Astrocyte of the cerebellum (primary cell): Measurements from ENCODE around the gene CD177.

Source experiments
- DNase-seq: peaks from one replicate; pipeline ENCODE4 v3.0.0-alpha.2; 2011; ENCODE audit warnings: low read depth
- H3K4me3 ChIP-seq: 2 replicates; pipeline ENCODE4 v1.5.1; 2011; ENCODE audit warnings: mild to moderate bottlenecking, low read depth, low read length, moderate library complexity
- in situ Hi-C: cut with HindIII; loops from 2 replicates; pipeline ENCODE4 v1.10.0; 2017; ENCODE audit warnings: low sequenced_read_pairs
- TF ChIP-seq, protein P1 (sequence below): IDR thresholded peaks from 2 replicates; pipeline ENCODE4 v1.5.1; 2012; ENCODE audit warnings: low read length, low read depth, moderate library complexity, mild to moderate bottlenecking; ENCODE audit errors: missing control alignments

The CD177 gene

DNA sequence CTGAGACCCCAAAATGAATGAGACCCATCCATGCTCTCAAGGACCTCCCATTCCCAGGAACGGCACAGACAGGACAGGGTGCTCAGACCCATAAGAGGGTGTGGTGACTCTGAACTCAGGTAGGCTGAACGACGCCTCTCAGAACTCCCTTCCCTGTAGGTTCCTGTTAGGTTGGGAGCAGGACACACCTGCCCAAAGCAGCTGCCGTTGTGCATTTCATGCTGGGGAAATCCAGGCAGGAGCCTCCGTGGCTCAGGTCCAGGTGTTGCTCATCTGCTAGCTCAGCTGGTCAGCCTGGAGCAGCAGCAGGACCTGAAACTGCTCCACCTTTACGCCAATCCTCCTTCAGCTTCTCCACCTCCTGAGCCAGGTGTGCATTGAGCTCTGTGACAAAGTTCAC lies 42.1 kb downstream of the CD177 start:
- TF ChIP-seq, protein P1, sequence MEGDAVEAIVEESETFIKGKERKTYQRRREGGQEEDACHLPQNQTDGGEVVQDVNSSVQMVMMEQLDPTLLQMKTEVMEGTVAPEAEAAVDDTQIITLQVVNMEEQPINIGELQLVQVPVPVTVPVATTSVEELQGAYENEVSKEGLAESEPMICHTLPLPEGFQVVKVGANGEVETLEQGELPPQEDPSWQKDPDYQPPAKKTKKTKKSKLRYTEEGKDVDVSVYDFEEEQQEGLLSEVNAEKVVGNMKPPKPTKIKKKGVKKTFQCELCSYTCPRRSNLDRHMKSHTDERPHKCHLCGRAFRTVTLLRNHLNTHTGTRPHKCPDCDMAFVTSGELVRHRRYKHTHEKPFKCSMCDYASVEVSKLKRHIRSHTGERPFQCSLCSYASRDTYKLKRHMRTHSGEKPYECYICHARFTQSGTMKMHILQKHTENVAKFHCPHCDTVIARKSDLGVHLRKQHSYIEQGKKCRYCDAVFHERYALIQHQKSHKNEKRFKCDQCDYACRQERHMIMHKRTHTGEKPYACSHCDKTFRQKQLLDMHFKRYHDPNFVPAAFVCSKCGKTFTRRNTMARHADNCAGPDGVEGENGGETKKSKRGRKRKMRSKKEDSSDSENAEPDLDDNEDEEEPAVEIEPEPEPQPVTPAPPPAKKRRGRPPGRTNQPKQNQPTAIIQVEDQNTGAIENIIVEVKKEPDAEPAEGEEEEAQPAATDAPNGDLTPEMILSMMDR: no peak
- in situ Hi-C loops: no loop called here
- DNase-seq: no peak
- H3K4me3 ChIP-seq: no peak overlapping the region

DNA sequence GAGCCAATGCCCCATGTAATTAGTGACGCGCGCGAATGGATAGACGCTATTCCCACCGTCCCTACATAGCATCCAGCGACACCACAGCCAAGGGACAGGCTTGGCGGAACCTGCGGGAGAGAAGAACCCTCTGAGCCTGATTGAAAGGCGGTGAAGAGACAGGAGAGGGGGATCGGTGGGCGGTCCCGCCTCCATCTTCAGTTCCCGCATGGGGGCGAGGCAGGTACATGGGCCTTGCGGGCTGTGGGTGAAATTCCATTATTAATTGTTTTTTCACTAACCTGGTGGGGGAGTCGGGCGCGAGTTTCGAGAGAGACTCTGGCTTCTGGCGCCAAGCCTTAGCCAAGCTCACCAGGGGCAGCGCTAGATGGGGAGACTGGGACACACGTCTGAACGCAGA lies 52.8 kb downstream of the CD177 start:
- TF ChIP-seq, protein P1: no peak
- in situ Hi-C loops: no loop called here
- H3K4me3 ChIP-seq: no peak overlapping the region
- no peak for DNase-seq

DNA sequence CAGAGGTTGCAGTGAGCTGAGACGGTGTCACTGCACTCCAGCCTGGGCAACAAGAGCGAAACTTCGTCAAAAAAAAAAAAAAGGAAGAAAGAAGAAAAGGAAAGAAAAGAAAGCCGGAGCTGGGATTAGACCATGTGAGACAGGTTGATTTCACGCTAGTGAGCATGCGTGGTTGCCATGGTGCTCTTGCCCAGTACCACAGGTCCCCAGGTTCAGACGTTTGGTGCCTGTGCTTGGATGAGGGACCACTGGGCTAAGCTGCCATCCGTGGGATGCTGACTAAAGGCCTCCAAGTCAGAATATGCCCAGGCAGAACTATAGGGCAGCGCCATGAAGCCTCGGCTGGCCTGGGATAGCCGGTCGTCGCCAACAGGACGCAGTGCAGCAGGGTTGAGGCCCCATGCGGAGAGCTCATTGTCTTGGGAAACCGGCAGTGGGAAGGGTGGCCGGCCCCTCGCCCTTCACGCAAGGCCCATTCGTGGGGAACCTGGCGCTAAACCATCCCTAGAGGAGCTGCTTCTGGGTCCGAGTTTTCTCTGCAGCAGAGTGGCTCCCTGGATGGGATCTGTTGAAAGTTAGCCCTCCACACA lies 54.0 kb downstream of the CD177 start:
- in situ Hi-C loops: no loop called here

DNA sequence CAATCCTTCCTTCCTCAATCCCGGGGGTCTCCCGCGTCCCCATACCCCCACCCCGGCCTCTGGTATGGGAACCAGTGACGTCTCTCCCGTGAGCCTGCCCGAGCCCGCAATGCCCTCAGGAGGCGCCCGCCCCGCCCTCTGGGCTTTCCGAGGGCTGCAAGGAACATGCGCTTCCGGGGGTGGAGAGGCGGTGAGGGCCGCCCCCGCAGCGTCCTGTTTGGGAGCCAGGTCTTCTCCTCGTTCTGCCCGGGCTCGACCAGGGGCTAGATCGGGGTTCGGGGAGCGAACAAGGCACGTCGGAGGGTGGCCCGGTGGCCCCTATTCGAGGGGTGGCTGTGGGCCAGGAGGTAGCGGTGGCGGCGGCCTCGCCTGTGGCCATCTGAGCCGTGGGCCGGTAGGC lies 54.6 kb downstream of the CD177 start:
- no peak for DNase-seq
- in situ Hi-C loops: no loop called here
- no peak overlapping the region for H3K4me3 ChIP-seq
- TF ChIP-seq, protein P1: no peak

More for the DNA sequence above, 54.0 kb downstream of the CD177 start:
- H3K4me3 ChIP-seq: no peak overlapping the region
- no peak for DNase-seq
- TF ChIP-seq, protein P1: no peak

DNA sequence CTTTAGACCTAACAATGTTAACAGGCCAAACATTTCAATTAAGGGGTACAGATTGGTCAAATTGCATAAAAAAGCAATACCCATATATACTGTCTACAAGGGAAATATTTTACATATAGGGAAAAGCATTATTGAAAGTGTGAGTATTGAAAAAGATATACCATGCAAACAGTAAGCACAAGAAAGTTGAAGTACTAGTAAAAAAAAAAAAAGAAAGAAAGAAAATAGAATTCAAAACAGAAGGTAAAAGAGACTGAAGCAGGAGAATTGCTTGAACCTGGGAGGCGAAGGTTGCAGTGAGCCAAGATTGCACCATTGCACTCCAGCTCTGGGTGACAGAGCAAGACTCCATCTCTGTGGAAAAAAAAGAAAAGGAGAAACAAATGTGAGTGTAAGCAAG lies 55.9 kb downstream of the CD177 start:
- H3K4me3 ChIP-seq: no peak overlapping the region
- in situ Hi-C loops: no loop called here
- DNase-seq: no peak
- TF ChIP-seq, protein P1: no peak

DNA sequence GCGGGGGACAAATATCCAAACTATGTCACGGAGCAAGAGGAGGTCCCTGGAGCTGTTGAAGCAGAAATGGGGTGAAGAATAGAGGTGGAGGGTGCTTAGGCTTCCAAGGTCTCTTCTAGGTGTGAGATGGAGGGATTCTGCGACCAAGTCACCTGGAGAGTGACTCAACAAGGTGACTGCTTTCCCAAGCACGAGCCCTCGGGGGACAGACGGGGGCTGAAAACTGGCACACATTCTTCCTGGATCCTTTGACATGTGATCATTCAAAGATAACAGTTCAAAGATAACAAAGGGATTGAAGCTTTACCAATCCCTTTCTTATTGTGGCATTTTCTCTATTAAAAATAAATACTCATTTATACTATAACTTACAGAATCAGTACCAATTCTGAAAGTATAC lies 59.0 kb downstream of the CD177 start:
- in situ Hi-C loops: no loop called here
- TF ChIP-seq, protein P1: no peak
- H3K4me3 ChIP-seq: no peak overlapping the region
- DNase-seq: no peak
